ENCODE measurements around the gene CACNG4.
"Not testable (repeated sequence)": the region's sequence is repeated elsewhere in the genome, so short reads cannot be mapped to it uniquely, and the experiment has no call there.

The CACNG4 gene

GRCh38 chr17:66964930-66965800, 658 bp downstream of the CACNG4 start:
- DNase-seq (ENCODE audit: low spot score): no peak

- no peak for DNase-seq (ENCODE audit: low spot score)
These were observed 1.3 kb downstream of the CACNG4 start for GRCh38 chr17:66965801-66966262.

- no peak for DNase-seq (ENCODE audit: low spot score)
These were observed 1.8 kb downstream of the CACNG4 start for GRCh38 chr17:66966298-66966697.

DNA sequence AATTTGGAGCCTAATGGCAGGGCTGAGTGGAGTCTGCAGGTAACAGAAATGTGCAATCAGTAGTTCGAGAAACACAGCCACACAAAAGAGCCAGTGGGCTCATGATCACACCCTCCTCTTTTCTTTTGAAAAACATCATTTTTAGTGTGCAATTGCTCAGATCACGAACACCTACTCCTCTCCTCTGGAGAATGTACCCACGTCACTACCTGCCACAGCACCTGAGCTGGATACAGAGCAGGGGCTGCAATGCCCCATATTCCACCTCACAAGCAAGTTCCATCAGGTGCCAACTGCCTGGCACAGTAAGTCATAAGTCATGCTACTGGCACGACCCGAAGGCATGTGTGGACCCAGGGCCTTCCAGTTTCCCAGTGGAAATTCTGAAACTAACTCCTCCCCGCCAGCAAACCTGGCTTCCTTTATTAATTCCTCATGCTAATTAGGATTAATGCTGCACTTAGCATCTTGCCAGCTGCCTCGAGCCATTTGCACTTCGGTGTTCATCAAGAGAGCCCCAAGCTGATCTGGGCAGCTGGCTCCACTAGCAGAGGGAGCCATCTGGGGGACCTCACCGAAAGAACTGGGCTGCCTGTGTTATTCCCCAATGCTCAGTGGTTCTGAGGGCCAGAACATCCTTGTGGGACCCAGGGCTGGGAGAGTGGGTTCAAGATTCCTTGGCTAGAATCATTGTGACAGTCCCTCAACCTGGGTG, 2.4 kb downstream of the CACNG4 start:
- DNase-seq (ENCODE audit: low spot score): no peak

DNA sequence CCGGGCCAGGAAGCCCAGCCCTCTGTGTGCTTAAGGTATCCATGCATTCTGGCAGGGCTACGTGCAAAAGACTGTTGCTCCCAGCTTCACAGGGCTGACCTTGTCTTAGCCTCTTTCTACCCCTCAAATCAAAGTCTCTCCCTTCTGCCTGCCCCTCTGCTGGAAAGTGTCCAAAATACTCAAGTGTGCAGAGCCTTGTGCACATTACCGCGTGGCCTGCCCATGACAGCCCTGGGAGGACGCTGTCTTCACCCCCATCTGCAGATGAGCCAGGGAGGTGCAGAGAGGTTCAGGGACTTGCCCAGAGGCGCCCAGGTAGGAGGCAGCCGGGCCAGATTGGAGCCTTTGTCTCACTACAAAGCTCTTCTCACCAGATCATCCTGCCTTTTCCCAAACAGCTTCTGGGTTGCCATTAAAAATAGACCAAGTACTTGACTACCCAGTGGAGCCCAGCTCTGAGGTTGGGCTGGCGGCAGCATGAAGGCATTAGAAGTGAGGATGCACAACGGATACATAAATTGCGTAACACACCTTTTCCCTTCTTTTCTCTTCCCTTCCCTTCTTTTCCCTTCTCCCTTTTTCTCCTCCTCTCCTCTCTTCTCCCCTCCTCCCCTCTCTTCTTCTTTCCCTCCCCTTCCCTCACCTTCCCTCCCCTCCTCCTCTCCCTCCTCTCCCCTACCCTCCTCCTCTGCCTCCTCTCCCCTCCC, 3.5 kb downstream of the CACNG4 start:
- no peak for DNase-seq (ENCODE audit: low spot score)

DNA sequence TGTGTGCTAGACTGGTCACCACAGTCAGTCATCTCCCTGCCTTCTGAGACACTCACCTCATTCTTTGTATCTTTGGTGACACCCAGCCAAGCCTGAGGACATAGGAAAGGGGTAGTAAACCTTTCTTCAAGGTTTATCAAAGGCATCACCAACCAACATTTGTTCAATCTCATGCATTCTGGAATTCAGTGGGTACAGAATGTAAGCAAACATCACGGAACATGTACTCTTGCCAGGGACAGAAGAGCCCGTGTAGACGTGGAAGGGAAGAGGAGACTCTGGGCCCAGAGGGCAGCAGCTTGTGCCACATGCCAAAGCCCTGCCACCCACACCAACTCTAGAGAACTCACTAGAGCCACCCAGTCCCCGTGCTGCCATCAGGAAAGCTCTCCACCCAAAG, 4.4 kb downstream of the CACNG4 start:
- no peak for DNase-seq (ENCODE audit: low spot score)

GRCh38 chr17:66970140-66970539, 5.6 kb downstream of the CACNG4 start:
- DNase-seq (ENCODE audit: low spot score): no peak

GRCh38 chr17:66970797-66971196, 6.3 kb downstream of the CACNG4 start:
- DNase-seq (ENCODE audit: low spot score): no peak

GRCh38 chr17:66971264-66971663, 6.8 kb downstream of the CACNG4 start:
- no peak for DNase-seq (ENCODE audit: low spot score)

- DNase-seq (ENCODE audit: low spot score): no peak
These were observed 7.4 kb downstream of the CACNG4 start for GRCh38 chr17:66971730-66972441.

GRCh38 chr17:66972442-66972830, 7.9 kb downstream of the CACNG4 start:
- DNase-seq (ENCODE audit: low spot score): not testable (repeated sequence)

GRCh38 chr17:66975188-66975587, 10.7 kb downstream of the CACNG4 start:
- DNase-seq (ENCODE audit: low spot score): no peak

- no peak for DNase-seq (ENCODE audit: low spot score)
These were observed 11.3 kb downstream of the CACNG4 start for GRCh38 chr17:66975614-66976378.

GRCh38 chr17:66976379-66976663, 11.8 kb downstream of the CACNG4 start:
- DNase-seq (ENCODE audit: low spot score): no peak

GRCh38 chr17:66976781-66977201, 12.3 kb downstream of the CACNG4 start:
- DNase-seq (ENCODE audit: low spot score): no peak

- DNase-seq (ENCODE audit: low spot score): no peak
These were observed 14.1 kb downstream of the CACNG4 start for GRCh38 chr17:66978514-66979061.

DNA sequence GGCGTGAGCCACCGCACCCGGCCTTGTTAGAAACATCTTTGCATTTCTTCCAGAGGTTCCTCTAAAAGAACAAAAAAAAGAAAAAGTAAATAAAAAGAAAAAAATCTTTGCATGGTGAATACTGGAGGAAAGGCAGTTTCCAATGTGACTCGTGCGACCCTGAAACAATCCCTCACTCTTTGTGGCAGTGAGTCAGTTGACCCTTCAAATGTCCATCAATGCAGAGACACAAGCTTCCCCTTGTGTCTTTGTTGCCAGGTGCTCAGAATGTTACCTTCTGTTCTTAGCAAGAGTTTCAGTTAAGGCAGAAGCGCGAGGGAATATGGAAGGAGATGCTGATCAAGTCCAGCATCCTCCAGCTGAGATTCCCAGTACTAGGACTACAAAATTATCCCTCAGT, 16.4 kb downstream of the CACNG4 start:
- DNase-seq (ENCODE audit: low spot score): no peak

DNA sequence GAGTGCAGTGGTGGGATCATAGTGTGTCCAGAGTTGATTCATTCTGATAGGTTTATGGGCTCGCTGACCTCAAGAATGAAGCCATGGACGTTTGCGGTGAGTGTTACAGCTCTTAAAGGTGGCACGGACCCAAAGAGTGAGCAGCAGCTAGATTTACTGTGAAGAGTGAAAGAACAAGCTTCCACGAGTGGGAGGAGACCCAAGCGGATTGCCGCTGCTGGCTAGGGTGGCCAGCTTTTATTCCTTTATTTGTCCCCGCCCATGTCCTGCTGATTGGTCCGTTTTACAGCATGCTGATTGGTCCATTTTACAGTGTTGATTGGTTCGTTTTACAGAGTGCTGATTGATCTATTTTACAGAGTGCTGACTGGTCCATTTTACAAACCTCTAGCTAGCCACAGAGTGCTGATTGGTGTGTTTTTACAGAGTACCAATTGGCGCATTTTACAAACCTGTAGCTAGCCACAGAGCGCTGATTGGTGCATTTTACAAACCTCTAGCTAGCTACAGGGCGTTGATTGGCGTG, 17.5 kb downstream of the CACNG4 start:
- no peak for DNase-seq (ENCODE audit: low spot score)

GRCh38 chr17:66983414-66984021, 19.0 kb downstream of the CACNG4 start:
- no peak for DNase-seq (ENCODE audit: low spot score)

DNA sequence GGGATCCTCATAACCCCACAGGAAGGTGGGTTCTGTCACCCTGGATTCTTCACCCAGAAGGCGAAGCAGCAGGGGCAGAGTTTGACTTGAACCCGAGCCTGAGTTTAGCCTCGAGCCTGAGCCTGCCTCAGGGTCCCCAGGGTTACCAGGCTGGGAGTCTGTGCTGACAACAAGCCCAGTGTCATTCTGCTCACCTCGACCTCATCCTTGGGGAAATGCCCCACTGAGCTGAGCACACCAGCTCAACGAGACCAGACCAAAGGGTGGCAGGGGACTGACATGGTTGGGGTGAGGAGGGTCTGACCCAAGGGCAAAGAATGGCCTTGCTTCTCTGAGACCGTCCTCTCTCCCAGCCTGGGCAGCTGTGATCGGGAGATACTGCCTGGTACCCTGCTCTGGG, 20.2 kb downstream of the CACNG4 start:
- DNase-seq (ENCODE audit: low spot score): no peak

Data from hepatic stellate cell (primary cell).